ENCODE results near the gene ANKS1B.

The ANKS1B gene

GRCh38 chr12:98799822-98800221 is 1184.9 kb downstream of the ANKS1B start:
- H3K36me3 ChIP-seq (ENCODE audit: insufficient read depth, low read length), result no peaks in the 10 kb centered on the region
- no peaks in the 10 kb centered on the region for H3K9me2 ChIP-seq (replicated peaks; ENCODE audit: low read depth, low read length)
- TF ChIP-seq CTCF (conservative IDR thresholded peaks at IDR 0.05; ENCODE audit: low read length) (no peak), EZH2phosphoT487 (IDR thresholded peaks at IDR 0.05; ENCODE audit: borderline replicate concordance) (no peak)

GRCh38 chr12:98799146-98799810 is 1185.5 kb downstream of the ANKS1B start:
- H3K79me2 ChIP-seq (ENCODE audit: insufficient read depth, low read length), result no peaks in the 10 kb centered on the region
- no peaks in the 10 kb centered on the region for H4K20me1 ChIP-seq (ENCODE audit: insufficient read depth, low read length, poor library complexity, severe bottlenecking)
- H3K27me3 ChIP-seq (ENCODE audit: insufficient read depth, low read length, poor library complexity, severe bottlenecking), result no peaks in the 10 kb centered on the region
- H3K9ac ChIP-seq (ENCODE audit: low read depth, low read length, poor library complexity, severe bottlenecking), result no peak overlapping the region
- no peaks in the 10 kb centered on the region for H3K4me1 ChIP-seq (ENCODE audit: insufficient read depth, low read length, poor library complexity, severe bottlenecking)
- no peaks in the 10 kb centered on the region for H3K9me3 ChIP-seq (ENCODE audit: insufficient read depth, low read depth, low read length)
- H2AFZ ChIP-seq (ENCODE audit: low read length), result no peak overlapping the region
- no peak for TF ChIP-seq EZH2phosphoT487 (IDR thresholded peaks at IDR 0.05; ENCODE audit: borderline replicate concordance)
- no peak overlapping the region for H3K4me3 ChIP-seq (ENCODE audit: low read length, poor library complexity, severe bottlenecking)
- H3K4me2 ChIP-seq (ENCODE audit: low read depth, low read length, poor library complexity, severe bottlenecking), result no peak overlapping the region
- no peaks in the 10 kb centered on the region for H3K9me2 ChIP-seq (replicated peaks; ENCODE audit: low read depth, low read length)
- no peaks in the 10 kb centered on the region for H3F3A ChIP-seq (ENCODE audit: low read depth)
- no peaks in the 10 kb centered on the region for H3K36me3 ChIP-seq (ENCODE audit: insufficient read depth, low read length)

More at GRCh38 chr12:98799822-98800221, 1184.9 kb downstream of the ANKS1B start:
- no peak overlapping the region for H3K9ac ChIP-seq (ENCODE audit: low read depth, low read length, poor library complexity, severe bottlenecking)
- no peaks in the 10 kb centered on the region for H3F3A ChIP-seq (ENCODE audit: low read depth)
- no peaks in the 10 kb centered on the region for H4K20me1 ChIP-seq (ENCODE audit: insufficient read depth, low read length, poor library complexity, severe bottlenecking)
- H3K27me3 ChIP-seq (ENCODE audit: insufficient read depth, low read length, poor library complexity, severe bottlenecking), result no peaks in the 10 kb centered on the region
- H3K4me3 ChIP-seq (ENCODE audit: low read length, poor library complexity, severe bottlenecking), result no peak overlapping the region
- no peak overlapping the region for H2AFZ ChIP-seq (ENCODE audit: low read length)
- no peaks in the 10 kb centered on the region for H3K9me3 ChIP-seq (ENCODE audit: insufficient read depth, low read depth, low read length)
- no peaks in the 10 kb centered on the region for H3K4me1 ChIP-seq (ENCODE audit: insufficient read depth, low read length, poor library complexity, severe bottlenecking)
- no peak overlapping the region for H3K4me2 ChIP-seq (ENCODE audit: low read depth, low read length, poor library complexity, severe bottlenecking)
- H3K79me2 ChIP-seq (ENCODE audit: insufficient read depth, low read length), result no peaks in the 10 kb centered on the region

GRCh38 chr12:98797200-98797599 is 1187.5 kb downstream of the ANKS1B start:
- Histone ChIP-seq H3K9ac (ENCODE audit: low read depth, low read length, poor library complexity, severe bottlenecking) (no peak overlapping the region), H2AFZ (ENCODE audit: low read length) (no peak overlapping the region), H3K79me2 (ENCODE audit: insufficient read depth, low read length) (no peaks in the 10 kb centered on the region), H3F3A (ENCODE audit: low read depth) (no peaks in the 10 kb centered on the region), H3K4me2 (ENCODE audit: low read depth, low read length, poor library complexity, severe bottlenecking) (no peak overlapping the region), H3K27me3 (ENCODE audit: insufficient read depth, low read length, poor library complexity, severe bottlenecking) (no peaks in the 10 kb centered on the region), H4K20me1 (ENCODE audit: insufficient read depth, low read length, poor library complexity, severe bottlenecking) (no peaks in the 10 kb centered on the region), H3K9me3 (ENCODE audit: insufficient read depth, low read depth, low read length) (no peaks in the 10 kb centered on the region), H3K36me3 (ENCODE audit: insufficient read depth, low read length) (no peaks in the 10 kb centered on the region), H3K4me3 (ENCODE audit: low read length, poor library complexity, severe bottlenecking) (no peak overlapping the region), H3K4me1 (ENCODE audit: insufficient read depth, low read length, poor library complexity, severe bottlenecking) (no peaks in the 10 kb centered on the region), H3K9me2 (replicated peaks; ENCODE audit: low read depth, low read length) (no peaks in the 10 kb centered on the region)
- no peak for TF ChIP-seq EZH2phosphoT487 (IDR thresholded peaks at IDR 0.05; ENCODE audit: borderline replicate concordance)
- TF ChIP-seq CTCF (conservative IDR thresholded peaks at IDR 0.05; ENCODE audit: low read length), result no peak

GRCh38 chr12:98796745-98797144 is 1188.0 kb downstream of the ANKS1B start:
- H3K4me1 ChIP-seq (ENCODE audit: insufficient read depth, low read length, poor library complexity, severe bottlenecking), result no peaks in the 10 kb centered on the region
- H3K9me3 ChIP-seq (ENCODE audit: insufficient read depth, low read depth, low read length), result no peaks in the 10 kb centered on the region
- no peak for TF ChIP-seq EZH2phosphoT487 (IDR thresholded peaks at IDR 0.05; ENCODE audit: borderline replicate concordance)
- no peak for TF ChIP-seq CTCF (conservative IDR thresholded peaks at IDR 0.05; ENCODE audit: low read length)
- H3K9me2 ChIP-seq (replicated peaks; ENCODE audit: low read depth, low read length), result no peaks in the 10 kb centered on the region
- H3K4me2 ChIP-seq (ENCODE audit: low read depth, low read length, poor library complexity, severe bottlenecking), result no peak overlapping the region
- no peaks in the 10 kb centered on the region for H3K79me2 ChIP-seq (ENCODE audit: insufficient read depth, low read length)
- H3F3A ChIP-seq (ENCODE audit: low read depth), result no peaks in the 10 kb centered on the region
- no peaks in the 10 kb centered on the region for H3K36me3 ChIP-seq (ENCODE audit: insufficient read depth, low read length)
- no peak overlapping the region for H3K4me3 ChIP-seq (ENCODE audit: low read length, poor library complexity, severe bottlenecking)
- no peak overlapping the region for H3K9ac ChIP-seq (ENCODE audit: low read depth, low read length, poor library complexity, severe bottlenecking)
- no peaks in the 10 kb centered on the region for H3K27me3 ChIP-seq (ENCODE audit: insufficient read depth, low read length, poor library complexity, severe bottlenecking)
- no peaks in the 10 kb centered on the region for H4K20me1 ChIP-seq (ENCODE audit: insufficient read depth, low read length, poor library complexity, severe bottlenecking)
- no peak overlapping the region for H2AFZ ChIP-seq (ENCODE audit: low read length)
